AG08396 (cell line): ENCODE measurements around the gene YIPF3.
"Not testable (repeated sequence)": the region's sequence is repeated elsewhere in the genome, so short reads cannot be mapped to it uniquely, and the experiment has no call there.

ENCODE experiments used
- DNase-seq: peaks from one replicate; pipeline ENCODE4 v3.0.0; 2012; ENCODE audit warnings: low spot score, mixed read lengths

The YIPF3 gene

GRCh38 chr6:43493230-43493629 is 23.5 kb downstream of the YIPF3 start:
- no peak for DNase-seq

- no peak for DNase-seq
These were observed 24.1 kb downstream of the YIPF3 start for GRCh38 chr6:43492673-43493072.

GRCh38 chr6:43491750-43492661 is 24.7 kb downstream of the YIPF3 start:
- peak; percentile 86 for DNase-seq

GRCh38 chr6:43490523-43490939 is 26.2 kb downstream of the YIPF3 start:
- no peak for DNase-seq

GRCh38 chr6:43489277-43490072 is 27.3 kb downstream of the YIPF3 start:
- DNase-seq, result no peak

GRCh38 chr6:43488667-43489276 is 28.0 kb downstream of the YIPF3 start:
- DNase-seq, result peak; percentile 38

- no peak for DNase-seq
These were observed 35.0 kb downstream of the YIPF3 start for GRCh38 chr6:43481591-43482236.

GRCh38 chr6:43481075-43481474 is 35.7 kb downstream of the YIPF3 start:
- DNase-seq, result no peak

- no peak for DNase-seq
These were observed 38.7 kb downstream of the YIPF3 start for GRCh38 chr6:43478008-43478372.

GRCh38 chr6:43477235-43478007 is 39.3 kb downstream of the YIPF3 start, which contains the start of gene TJAP1:
TJAP1 (plus strand) TSS chr6:43477570; CDS start chr6:43499002, 21,432 bp downstream.
- peak; percentile 92 for DNase-seq

GRCh38 chr6:43476746-43477145 is 40.0 kb downstream of the YIPF3 start:
- no peak for DNase-seq

- DNase-seq, result no peak
These were observed 41.2 kb downstream of the YIPF3 start for GRCh38 chr6:43475516-43475915.

- DNase-seq, result no peak
These were observed 44.2 kb downstream of the YIPF3 start for GRCh38 chr6:43472515-43472914.

GRCh38 chr6:43471399-43471798 is 45.3 kb downstream of the YIPF3 start:
- no peak for DNase-seq

- DNase-seq, result no peak
These were observed 46.8 kb downstream of the YIPF3 start for GRCh38 chr6:43469947-43470346.

GRCh38 chr6:43468748-43469681 is 47.7 kb downstream of the YIPF3 start:
- DNase-seq, result no peak

GRCh38 chr6:43468240-43468639 is 48.5 kb downstream of the YIPF3 start:
- no peak for DNase-seq

- DNase-seq, result no peak
These were observed 49.0 kb downstream of the YIPF3 start for GRCh38 chr6:43467752-43468151.

- not testable (repeated sequence) for DNase-seq
These were observed 49.5 kb downstream of the YIPF3 start for GRCh38 chr6:43467265-43467664.

- no peak for DNase-seq
These were observed 50.8 kb downstream of the YIPF3 start for GRCh38 chr6:43465948-43466347.
